Large intestine (tissue), 3 donors: ENCODE results near the gene DISC1. TPM values are rescaled to one million over a fixed set of nuclear protein-coding genes. Genes with fewer than 3 reads are reported as not detected.
"Not testable (repeated sequence)": the region's sequence is repeated elsewhere in the genome, so short reads cannot be mapped to it uniquely, and the experiment has no call there.

ENCODE experiments used
- DNase-seq, 2 donors: peaks; one replicate each; pipeline versions ENCODE4 v3.0.0 to v3.0.0-alpha.2; 2013
- H3K27ac ChIP-seq: one replicate; pipeline ENCODE4 v1.5.1; 2013; ENCODE audit warnings: low read length
- H3K27me3 ChIP-seq: 2 replicates; pipeline ENCODE4 v1.6.1; 2013; ENCODE audit warnings: low read length; ENCODE audit not compliant: control insufficient read depth, insufficient read depth
- H3K36me3 ChIP-seq: 2 replicates; pipeline ENCODE4 v1.6.1; 2013; ENCODE audit warnings: low read length; ENCODE audit not compliant: control insufficient read depth, insufficient read depth
- H3K4me1 ChIP-seq: one replicate; pipeline ENCODE4 v1.6.1; 2013; ENCODE audit warnings: low read length; ENCODE audit not compliant: control insufficient read depth, insufficient read depth
- H3K4me3 ChIP-seq: one replicate; pipeline ENCODE4 v1.5.1; 2013; ENCODE audit warnings: low read length
- H3K9me3 ChIP-seq: one replicate; pipeline ENCODE4 v1.6.1; 2013; ENCODE audit warnings: mild to moderate bottlenecking, low read depth, low read length, moderate library complexity; ENCODE audit not compliant: control insufficient read depth
- WGBS: methylation state at CpG from one replicate; pipeline ENCODE4 v1.1.5; 2013; ENCODE audit warnings: low lambda C conversion rate; ENCODE audit not compliant: insufficient coverage; 5-methylcytosine and 5-hydroxymethylcytosine counted together
- polyA plus RNA-seq: library from polyadenylated mRNA; unstranded; fragments of 120-200 nt; gene quantifications from one replicate; pipeline ENCODE4 v1.2.1, GENCODE V29; 2013

The DISC1 gene
- polyA plus RNA-seq, 1 donor, result 2.4 TPM

GRCh38 chr1:231668826-231669225 is 42.2 kb downstream of the DISC1 start:
- Histone ChIP-seq H3K4me1 (no peaks in the 10 kb centered on the region), H3K27ac (no peak overlapping the region), H3K9me3 (no peaks in the 10 kb centered on the region), H3K36me3 (no peaks in the 10 kb centered on the region), H3K27me3 (no peaks in the 10 kb centered on the region), H3K4me3 (no peak overlapping the region)
- no peak for DNase-seq

DNA sequence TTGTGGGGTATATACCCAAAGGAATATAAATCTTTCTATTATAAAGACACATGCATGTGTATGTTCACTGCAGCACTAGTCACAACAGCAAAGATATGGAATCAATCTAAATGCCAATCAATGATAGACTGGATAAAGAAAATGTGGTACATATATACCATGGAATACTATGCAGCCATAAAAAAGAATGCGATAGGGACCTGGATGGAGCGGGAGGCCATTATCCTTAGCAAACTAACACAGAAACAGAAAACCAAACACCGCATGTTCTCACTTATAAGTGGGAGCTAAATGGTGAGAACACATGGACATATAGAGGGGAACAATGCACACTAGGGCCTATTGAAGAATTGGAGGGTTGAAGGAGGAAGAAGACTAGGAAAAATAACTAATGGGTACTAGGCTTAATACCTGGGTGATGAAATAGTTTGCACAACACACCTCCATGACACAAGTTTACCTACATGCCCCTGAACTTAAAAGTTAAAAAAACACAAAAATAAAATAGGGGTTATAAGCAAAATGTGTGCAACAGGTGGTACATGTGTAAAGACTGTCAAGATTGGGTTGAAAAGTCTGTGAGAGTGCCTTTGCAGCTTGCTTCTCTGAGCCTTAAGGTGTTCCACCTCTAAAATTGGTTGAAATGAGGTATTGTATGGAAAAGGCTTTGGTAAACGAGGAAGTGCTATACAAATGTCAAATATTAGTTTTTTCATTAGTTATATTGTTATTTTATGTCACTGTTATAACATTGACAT is 43.5 kb downstream of the DISC1 start:
- not testable (repeated sequence) for H3K4me3 ChIP-seq, H3K27me3 ChIP-seq, H3K36me3 ChIP-seq, H3K27ac ChIP-seq, DNase-seq, H3K9me3 ChIP-seq, H3K4me1 ChIP-seq
- WGBS, result 100% methylated on average over 1 of the region's 4 CpGs

DNA sequence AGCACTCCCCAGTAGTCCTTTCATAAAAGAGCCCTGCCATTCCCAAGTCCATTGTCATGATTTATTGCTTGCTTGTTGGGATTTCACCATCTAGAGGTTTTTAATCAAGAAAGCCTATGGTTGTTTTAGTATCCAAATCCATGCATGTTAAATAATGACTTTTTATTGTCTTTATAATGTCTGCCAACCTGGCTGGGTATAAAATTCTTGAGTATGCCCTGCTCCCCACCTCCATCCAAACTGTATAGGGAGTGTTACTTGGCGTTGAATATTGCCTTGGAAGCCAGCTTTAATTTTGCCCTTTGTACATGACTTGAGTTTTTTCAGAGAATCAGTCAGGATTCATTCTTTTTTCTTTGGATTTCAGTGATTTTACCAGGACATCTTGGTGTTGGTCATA is 44.2 kb downstream of the DISC1 start:
- no CpG with 5 or more reads among the region's 1 CpG for WGBS
- H3K9me3 ChIP-seq, result no peaks in the 10 kb centered on the region
- no peak overlapping the region for H3K27ac ChIP-seq
- H3K27me3 ChIP-seq, result no peaks in the 10 kb centered on the region
- no peaks in the 10 kb centered on the region for H3K4me1 ChIP-seq
- no peak overlapping the region for H3K4me3 ChIP-seq
- H3K36me3 ChIP-seq, result no peaks in the 10 kb centered on the region
- no peak for DNase-seq

GRCh38 chr1:231674575-231674974 is 48.0 kb downstream of the DISC1 start:
- no peaks in the 10 kb centered on the region for H3K4me1 ChIP-seq
- 100% methylated on average over 1 of the region's 6 CpGs for WGBS
- DNase-seq, result no peak
- H3K27me3 ChIP-seq, result no peaks in the 10 kb centered on the region
- no peak overlapping the region for H3K4me3 ChIP-seq
- no peaks in the 10 kb centered on the region for H3K9me3 ChIP-seq
- no peaks in the 10 kb centered on the region for H3K36me3 ChIP-seq
- no peak overlapping the region for H3K27ac ChIP-seq

DNA sequence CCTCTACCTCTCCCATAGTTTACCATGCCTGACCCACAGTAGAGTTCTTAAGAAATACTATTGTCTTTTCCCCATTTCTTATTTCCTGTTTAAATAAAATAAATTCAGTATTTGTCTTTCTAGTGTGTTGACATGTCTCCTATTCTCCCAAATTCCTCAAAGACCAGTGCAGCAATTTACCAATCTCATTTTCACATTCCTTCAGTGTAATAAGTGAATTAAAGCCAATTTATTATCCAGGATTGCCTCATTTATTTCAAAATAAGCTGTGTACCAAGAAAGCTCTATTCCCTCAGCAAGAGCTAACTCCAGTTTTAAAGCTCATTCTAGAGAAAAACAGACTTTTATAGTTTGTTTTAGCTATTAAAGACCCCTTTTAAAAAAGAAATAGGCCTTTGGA is 49.9 kb downstream of the DISC1 start:
- no peak for DNase-seq
- H3K4me3 ChIP-seq, result no peak overlapping the region
- H3K4me1 ChIP-seq, result no peaks in the 10 kb centered on the region
- no peaks in the 10 kb centered on the region for H3K9me3 ChIP-seq
- no peaks in the 10 kb centered on the region for H3K36me3 ChIP-seq
- H3K27ac ChIP-seq, result no peak overlapping the region
- no peaks in the 10 kb centered on the region for H3K27me3 ChIP-seq

- Histone ChIP-seq H3K9me3 (no peaks in the 10 kb centered on the region), H3K27me3 (no peaks in the 10 kb centered on the region), H3K4me1 (no peaks in the 10 kb centered on the region), H3K4me3 (no peak overlapping the region), H3K36me3 (no peaks in the 10 kb centered on the region), H3K27ac (no peak overlapping the region)
- DNase-seq, result no peak
- WGBS, result 100% methylated on average over 3 of the region's 10 CpGs
These were observed 50.9 kb downstream of the DISC1 start for GRCh38 chr1:231677442-231677841.

DNA sequence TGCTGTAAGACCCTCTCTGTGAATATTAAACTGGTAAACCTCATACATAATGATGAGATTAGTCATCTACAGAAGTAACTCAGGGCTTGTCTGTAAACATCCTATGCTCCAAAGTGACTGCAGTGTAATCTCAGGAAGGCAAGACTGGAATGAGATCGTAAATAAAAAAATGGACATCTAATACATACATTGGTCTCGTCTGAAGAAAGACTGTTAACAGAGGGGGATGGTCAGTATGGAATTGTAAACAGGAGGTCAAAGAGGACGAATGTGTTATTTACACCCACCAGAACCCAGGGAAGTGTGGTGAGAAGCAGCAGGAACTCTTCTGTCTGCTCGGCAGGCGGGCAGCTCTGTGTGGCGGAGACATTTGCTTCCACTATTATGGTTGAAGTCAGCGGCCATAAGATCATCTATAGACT is 51.4 kb downstream of the DISC1 start:
- Histone ChIP-seq H3K4me1 (no peaks in the 10 kb centered on the region), H3K4me3 (no peak overlapping the region), H3K36me3 (no peaks in the 10 kb centered on the region), H3K9me3 (no peaks in the 10 kb centered on the region), H3K27me3 (no peaks in the 10 kb centered on the region), H3K27ac (no peak overlapping the region)
- no CpG with 5 or more reads among the region's 7 CpGs for WGBS
- no peak for DNase-seq

DNA sequence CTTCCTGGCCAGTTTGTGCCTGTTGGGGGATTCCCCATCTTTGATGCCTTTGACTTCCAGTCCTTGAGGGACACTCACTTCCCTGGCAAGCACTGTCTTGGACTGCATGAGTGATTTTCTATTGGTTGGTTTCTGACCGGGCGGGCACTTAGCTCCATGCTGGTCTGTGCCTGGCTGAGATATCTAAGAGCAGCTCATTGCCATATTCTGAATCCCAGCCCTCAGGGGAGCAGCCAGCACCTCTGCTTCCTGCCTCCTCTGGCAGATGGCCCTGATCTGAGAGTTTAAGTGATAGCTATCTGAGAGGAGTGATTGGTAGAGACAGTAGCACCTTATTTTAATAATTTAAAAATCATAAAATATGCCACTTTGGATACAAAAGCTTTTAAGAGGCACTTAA is 52.5 kb downstream of the DISC1 start:
- H3K9me3 ChIP-seq, result no peaks in the 10 kb centered on the region
- H3K27me3 ChIP-seq, result no peaks in the 10 kb centered on the region
- WGBS, result no CpG with 5 or more reads among the region's 2 CpGs
- DNase-seq, result no peak
- no peak overlapping the region for H3K4me3 ChIP-seq
- no peak overlapping the region for H3K27ac ChIP-seq
- no peaks in the 10 kb centered on the region for H3K36me3 ChIP-seq
- no peaks in the 10 kb centered on the region for H3K4me1 ChIP-seq

DNA sequence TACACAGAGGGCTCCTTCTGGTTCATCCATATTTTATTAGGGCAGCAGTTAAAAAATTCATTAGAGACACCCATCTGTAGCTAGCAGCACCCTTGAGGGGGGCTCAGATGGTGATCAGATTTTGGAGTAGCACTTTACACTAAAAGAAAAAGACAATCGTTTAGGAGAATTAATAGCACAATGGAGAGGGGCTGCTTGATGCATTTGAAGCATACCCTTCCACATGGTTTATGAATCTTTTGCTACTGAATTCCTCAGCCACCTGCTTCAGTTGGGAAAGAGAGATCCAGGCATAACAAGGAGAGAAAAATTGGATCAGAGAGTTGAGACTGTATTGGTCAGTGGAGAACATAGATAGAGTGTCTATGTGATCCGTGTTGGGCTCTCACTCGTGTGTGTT is 54.4 kb downstream of the DISC1 start:
- no CpG with 5 or more reads among the region's 3 CpGs for WGBS
- no peak for DNase-seq
- H3K36me3 ChIP-seq, result no peaks in the 10 kb centered on the region

DNA sequence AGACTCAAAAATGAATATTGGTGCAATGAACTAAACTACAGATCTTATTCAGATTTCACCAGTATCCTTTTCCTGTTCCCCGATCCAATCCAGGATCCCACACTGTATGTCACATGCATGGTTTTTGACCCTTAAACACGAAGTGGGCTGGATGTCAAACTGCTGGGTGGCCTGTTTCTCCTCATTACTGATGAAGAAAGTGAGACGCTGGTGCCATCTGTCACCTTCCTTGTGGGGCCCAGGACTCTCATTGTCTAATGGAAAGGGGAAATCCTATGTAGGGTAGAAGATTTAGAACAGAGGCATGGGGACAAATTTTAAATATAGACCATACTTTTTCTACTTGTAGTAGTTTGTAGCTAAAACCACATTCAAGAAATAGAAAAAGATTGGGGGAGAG is 56.2 kb downstream of the DISC1 start:
- Histone ChIP-seq H3K36me3 (no peaks in the 10 kb centered on the region), H3K9me3 (peaks cover 4% of the 10 kb centered on the region), H3K27ac (no peak overlapping the region), H3K4me1 (no peaks in the 10 kb centered on the region), H3K27me3 (no peaks in the 10 kb centered on the region), H3K4me3 (no peak overlapping the region)
- no CpG with 5 or more reads among the region's 3 CpGs for WGBS
- DNase-seq, result no peak

More for the DNA sequence above, 54.4 kb downstream of the DISC1 start:
- Histone ChIP-seq H3K4me3 (no peak overlapping the region), H3K27ac (no peak overlapping the region), H3K9me3 (no peaks in the 10 kb centered on the region), H3K27me3 (no peaks in the 10 kb centered on the region), H3K4me1 (no peaks in the 10 kb centered on the region)

- Histone ChIP-seq H3K27ac (no peak overlapping the region), H3K4me3 (no peak overlapping the region), H3K27me3 (no peaks in the 10 kb centered on the region), H3K36me3 (no peaks in the 10 kb centered on the region), H3K9me3 (peaks cover 4% of the 10 kb centered on the region), H3K4me1 (no peaks in the 10 kb centered on the region)
- no CpG with 5 or more reads among the region's 7 CpGs for WGBS
- DNase-seq, result no peak
These were observed 57.0 kb downstream of the DISC1 start for GRCh38 chr1:231683439-231684165.
